PC-3 (cell line): ENCODE data around the gene KRTAP3-2. TPM values are rescaled to one million over a fixed set of nuclear protein-coding genes. Genes with fewer than 3 reads are reported as not detected.
A peak's percentile ranks its signal among the peaks of the same experiment; 100 is the strongest.

Source experiments
- ATAC-seq: fragments of 200-7000 bp; cut with Tn5 transposase; 2 replicates; pipeline ENCODE4 v1.9.1; 2020; ENCODE audit warnings: mild to moderate bottlenecking, moderate library complexity
- BruUV-seq: library from RNA; stranded (reverse); fragments of 400-500 nt; replicated peaks from 2 replicates; lab custom pipeline; 2021; lab: Mats Ljungman, UMichigan
- CTCF ChIA-PET: fragments of 300-600 bp; sonication (Branson Sonifier 250); formaldehyde crosslinking; loops from one replicate; lab custom pipeline; 2022; ENCODE audit warnings: antibody characterized with exemption; lab: Charles Lee
- POLR2A ChIA-PET: fragments of 300-600 bp; sonication (Branson Sonifier 250); formaldehyde crosslinking; loops from one replicate; lab custom pipeline; 2022; ENCODE audit warnings: antibody characterized with exemption; ENCODE audit not compliant: unreplicated experiment; lab: Charles Lee
- DNase-seq: peaks from one replicate; pipeline ENCODE4 v3.0.0-alpha.2; 2015
- H2AFZ ChIP-seq: fragments of 300-600 bp; sonication (generic); 2 replicates; pipeline ENCODE4 v1.6.0; 2016; ENCODE audit warnings: antibody characterized with exemption, low read length
- H3F3A ChIP-seq: fragments of 300-600 bp; sonication (generic); one replicate; pipeline ENCODE4 v1.6.0; 2017; ENCODE audit warnings: antibody characterized with exemption, low read length, control low read depth, mild to moderate bottlenecking; ENCODE audit not compliant: unreplicated experiment
- H3K27ac ChIP-seq: fragments of 300-600 bp; sonication (generic); 2 replicates; pipeline ENCODE4 v1.5.1; 2016; ENCODE audit warnings: mild to moderate bottlenecking, low read length
- H3K27me3 ChIP-seq: fragments of 300-600 bp; sonication (generic); 2 replicates; pipeline ENCODE4 v1.6.1; 2016; ENCODE audit warnings: low read length, mixed read lengths
- H3K36me3 ChIP-seq: fragments of 300-600 bp; sonication (generic); 2 replicates; pipeline ENCODE4 v1.6.1; 2016; ENCODE audit warnings: low read depth, mixed run types, low read length, mixed read lengths
- H3K4me1 ChIP-seq: fragments of 300-600 bp; sonication (generic); 2 replicates; pipeline ENCODE4 v1.5.1; 2016; ENCODE audit warnings: low read length; ENCODE audit not compliant: insufficient read depth
- H3K4me2 ChIP-seq: fragments of 300-600 bp; sonication (generic); 2 replicates; pipeline ENCODE4 v1.6.0; 2016; ENCODE audit warnings: low read length
- H3K4me3 ChIP-seq: fragments of 300-600 bp; sonication (generic); 2 replicates; pipeline ENCODE4 v1.5.1; 2016; ENCODE audit warnings: mild to moderate bottlenecking, low read length, mixed read lengths
- H3K79me2 ChIP-seq: fragments of 300-600 bp; sonication (generic); 2 replicates; pipeline ENCODE4 v1.6.1; 2017; ENCODE audit warnings: low read length, mixed read lengths
- H3K9ac ChIP-seq: fragments of 300-600 bp; sonication (generic); 2 replicates; pipeline ENCODE4 v1.6.0; 2016; ENCODE audit warnings: mild to moderate bottlenecking, low read length
- H3K9me2 ChIP-seq: fragments of 300-600 bp; sonication (generic); replicated peaks from 2 replicates; pipeline ENCODE4 v1.6.1; 2016; ENCODE audit warnings: mixed run types, low read length, mixed read lengths
- H3K9me3 ChIP-seq: fragments of 300-600 bp; sonication (generic); 2 replicates; pipeline ENCODE4 v1.6.1; 2016; ENCODE audit warnings: low read length, mixed read lengths
- H4K20me1 ChIP-seq: fragments of 300-600 bp; sonication (generic); 2 replicates; pipeline ENCODE4 v1.6.1; 2016; ENCODE audit warnings: low read length, mixed read lengths
- EZH2 ChIP-seq: fragments of 300-600 bp; sonication (generic); IDR thresholded peaks from one replicate; pipeline ENCODE4 v1.6.1; 2017; ENCODE audit warnings: antibody characterized with exemption, mild to moderate bottlenecking, low read length; ENCODE audit not compliant: unreplicated experiment
- EZH2phosphoT487 ChIP-seq: fragments of 300-600 bp; sonication (generic); IDR thresholded peaks from 2 replicates; pipeline ENCODE4 v1.6.1; 2018; ENCODE audit warnings: mild to moderate bottlenecking, antibody characterized with exemption, low read length, borderline replicate concordance
- intact Hi-C: fragments of 100-400 bp; cut with micrococcal nuclease; formaldehyde crosslinking; loops from 2 replicates; pipeline ENCODE4 v1.9.0; 2023
- total RNA-seq: library from RNA; depleted of rRNA; stranded (reverse); fragments of >200 nt; gene quantifications from 2 replicates; pipeline ENCODE4 v1.2.3, GENCODE V29; 2014
- TF ChIP-seq, protein P1 (sequence below): fragments of 300-600 bp; sonication (generic); conservative IDR thresholded peaks from 2 replicates; pipeline ENCODE4 v1.5.1; 2017; ENCODE audit warnings: antibody characterized with exemption, low read depth, mild to moderate bottlenecking, low read length

The KRTAP3-2 gene
- total RNA-seq, 1 experiment from 2014 or later = not detected

DNA sequence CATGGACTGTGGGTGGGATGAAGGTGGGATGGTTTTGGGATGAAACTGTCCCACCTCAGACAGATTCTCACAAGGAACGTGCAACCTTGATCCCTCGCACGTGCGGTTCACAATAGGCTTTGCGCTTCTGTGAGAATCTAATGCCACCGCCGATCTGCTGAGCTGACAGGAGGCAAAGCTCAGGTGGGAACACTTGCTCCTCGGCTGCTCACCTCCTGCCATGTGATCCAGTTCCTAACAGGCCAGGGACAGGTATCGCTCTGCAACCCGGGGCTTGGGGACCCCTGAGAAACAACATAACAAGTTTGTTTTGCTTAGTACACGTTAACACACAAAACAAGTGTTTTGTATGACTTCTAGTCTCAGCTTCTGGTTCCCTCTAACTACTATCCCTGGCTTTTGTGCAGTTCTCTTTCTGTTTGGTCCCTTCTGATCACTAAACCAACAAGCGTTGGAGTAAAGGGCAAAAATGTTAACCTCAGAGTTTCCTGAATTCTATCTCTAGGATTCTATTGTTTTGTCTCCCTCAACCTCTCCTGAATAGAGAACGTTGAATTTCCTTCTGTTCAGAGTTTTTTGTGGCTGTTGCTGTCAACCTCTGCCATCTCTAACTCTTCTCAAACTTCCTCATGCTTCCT, 17.0 kb upstream of the KRTAP3-2 start:
- POLR2A ChIA-PET = no interaction called here
- H2AFZ ChIP-seq = no peak overlapping the region
- no peaks in the 10 kb centered on the region for H3F3A ChIP-seq
- no peak overlapping the region for H3K27ac ChIP-seq
- H3K4me3 ChIP-seq = no peak overlapping the region
- ATAC-seq = no peak
- no peaks in the 10 kb centered on the region for H3K9me3 ChIP-seq
- no peak for TF ChIP-seq EZH2phosphoT487
- TF ChIP-seq EZH2 = no peak
- TF ChIP-seq, protein P1, sequence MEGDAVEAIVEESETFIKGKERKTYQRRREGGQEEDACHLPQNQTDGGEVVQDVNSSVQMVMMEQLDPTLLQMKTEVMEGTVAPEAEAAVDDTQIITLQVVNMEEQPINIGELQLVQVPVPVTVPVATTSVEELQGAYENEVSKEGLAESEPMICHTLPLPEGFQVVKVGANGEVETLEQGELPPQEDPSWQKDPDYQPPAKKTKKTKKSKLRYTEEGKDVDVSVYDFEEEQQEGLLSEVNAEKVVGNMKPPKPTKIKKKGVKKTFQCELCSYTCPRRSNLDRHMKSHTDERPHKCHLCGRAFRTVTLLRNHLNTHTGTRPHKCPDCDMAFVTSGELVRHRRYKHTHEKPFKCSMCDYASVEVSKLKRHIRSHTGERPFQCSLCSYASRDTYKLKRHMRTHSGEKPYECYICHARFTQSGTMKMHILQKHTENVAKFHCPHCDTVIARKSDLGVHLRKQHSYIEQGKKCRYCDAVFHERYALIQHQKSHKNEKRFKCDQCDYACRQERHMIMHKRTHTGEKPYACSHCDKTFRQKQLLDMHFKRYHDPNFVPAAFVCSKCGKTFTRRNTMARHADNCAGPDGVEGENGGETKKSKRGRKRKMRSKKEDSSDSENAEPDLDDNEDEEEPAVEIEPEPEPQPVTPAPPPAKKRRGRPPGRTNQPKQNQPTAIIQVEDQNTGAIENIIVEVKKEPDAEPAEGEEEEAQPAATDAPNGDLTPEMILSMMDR = no peak
- CTCF ChIA-PET = no interaction called here
- H3K36me3 ChIP-seq = no peaks in the 10 kb centered on the region
- DNase-seq = no peak
- H3K79me2 ChIP-seq = no peaks in the 10 kb centered on the region
- no peak overlapping the region for H3K9ac ChIP-seq
- no peaks in the 10 kb centered on the region for H4K20me1 ChIP-seq
- peaks cover 26% of the 10 kb centered on the region for H3K4me1 ChIP-seq
- no peak overlapping the region for H3K4me2 ChIP-seq
- no TSS peak for BruUV-seq
- no peaks in the 10 kb centered on the region for H3K27me3 ChIP-seq
- intact Hi-C loops = no loop called here
- no peaks in the 10 kb centered on the region for H3K9me2 ChIP-seq

DNA sequence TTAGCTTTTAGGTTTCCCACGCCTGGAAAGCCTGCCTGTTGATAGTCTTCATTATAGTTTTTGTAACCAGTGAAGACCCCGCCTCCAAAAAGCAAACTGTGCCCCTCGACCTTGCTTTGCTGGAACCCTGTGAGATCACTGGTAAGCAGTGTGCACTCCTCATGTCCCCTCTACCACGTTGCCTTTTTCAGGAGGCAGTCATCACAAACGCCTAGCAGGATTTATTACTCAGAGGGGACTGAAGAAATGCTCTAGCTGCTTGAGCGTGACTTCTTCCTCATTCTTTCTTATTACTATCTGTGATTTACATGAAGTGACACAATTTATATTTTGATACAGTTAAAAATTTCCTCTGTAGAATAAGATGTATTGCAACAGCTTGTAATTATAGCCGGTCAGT, 15.7 kb upstream of the KRTAP3-2 start:
- DNase-seq = no peak
- H3K27ac ChIP-seq = no peak overlapping the region
- no peaks in the 10 kb centered on the region for H3K27me3 ChIP-seq
- peaks cover 27% of the 10 kb centered on the region for H3K4me1 ChIP-seq
- ChIA-PET CTCF (no interaction called here), POLR2A (no interaction called here)
- H3K79me2 ChIP-seq = no peaks in the 10 kb centered on the region
- H4K20me1 ChIP-seq = no peaks in the 10 kb centered on the region
- ATAC-seq = no peak
- no peak overlapping the region for H3K9ac ChIP-seq
- TF ChIP-seq, protein P1 = no peak
- no peak for TF ChIP-seq EZH2phosphoT487
- no peak for TF ChIP-seq EZH2
- no peaks in the 10 kb centered on the region for H3K9me3 ChIP-seq
- no peak overlapping the region for H3K4me3 ChIP-seq
- BruUV-seq = no TSS peak
- H3F3A ChIP-seq = no peaks in the 10 kb centered on the region
- H2AFZ ChIP-seq = no peak overlapping the region
- intact Hi-C loops = no loop called here
- H3K36me3 ChIP-seq = no peaks in the 10 kb centered on the region
- no peaks in the 10 kb centered on the region for H3K9me2 ChIP-seq
- H3K4me2 ChIP-seq = no peak overlapping the region

DNA sequence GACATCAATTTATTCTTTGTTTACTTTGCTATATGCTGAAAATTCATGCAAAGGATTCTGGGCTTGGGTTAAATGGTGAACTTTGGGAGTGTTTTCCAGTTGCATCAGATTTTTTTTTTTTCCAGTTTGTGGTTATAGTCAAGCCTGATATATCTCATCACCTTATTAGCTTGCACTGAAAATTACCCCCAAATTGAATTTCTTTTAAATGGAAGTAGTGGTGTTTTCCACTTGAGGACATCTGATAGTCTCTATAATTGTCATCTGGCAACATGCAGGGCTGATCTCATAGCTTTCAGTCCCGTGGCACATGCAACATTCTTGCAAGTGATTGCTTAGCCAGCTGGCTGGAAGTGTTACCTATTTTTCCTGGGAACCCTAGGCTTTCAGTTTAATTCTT, 13.9 kb upstream of the KRTAP3-2 start:
- Histone ChIP-seq H3K4me2 (peak overlapping the region; percentile 6), H3K4me1 (peaks cover 42% of the 10 kb centered on the region)
- CTCF ChIA-PET = interaction anchor here (1.3 kb wide), 1 partner anchor 309 kb away, joined by 4 read pairs; no protein-coding TSS in a partner anchor

More for the DNA sequence above, 13.9 kb upstream of the KRTAP3-2 start:
- Histone ChIP-seq H3K4me3 (no peak overlapping the region), H3K36me3 (no peaks in the 10 kb centered on the region), H2AFZ (no peak overlapping the region), H3K79me2 (no peaks in the 10 kb centered on the region), H4K20me1 (no peaks in the 10 kb centered on the region), H3F3A (peaks cover 5% of the 10 kb centered on the region), H3K9ac (no peak overlapping the region), H3K27ac (peak overlapping the region; percentile 79), H3K9me3 (no peaks in the 10 kb centered on the region), H3K9me2 (no peaks in the 10 kb centered on the region), H3K27me3 (no peaks in the 10 kb centered on the region)
- POLR2A ChIA-PET = no interaction called here
- no peak for TF ChIP-seq EZH2
- no peak for TF ChIP-seq EZH2phosphoT487
- TF ChIP-seq, protein P1 = no peak
- no peak for DNase-seq
- no peak for ATAC-seq
- BruUV-seq = no TSS peak
- intact Hi-C loops = no loop called here
